ENCODE measurements around the gene NMUR2.
A peak's percentile ranks its signal among the peaks of the same experiment; 100 is the strongest.

NMUR2 gene

DNA sequence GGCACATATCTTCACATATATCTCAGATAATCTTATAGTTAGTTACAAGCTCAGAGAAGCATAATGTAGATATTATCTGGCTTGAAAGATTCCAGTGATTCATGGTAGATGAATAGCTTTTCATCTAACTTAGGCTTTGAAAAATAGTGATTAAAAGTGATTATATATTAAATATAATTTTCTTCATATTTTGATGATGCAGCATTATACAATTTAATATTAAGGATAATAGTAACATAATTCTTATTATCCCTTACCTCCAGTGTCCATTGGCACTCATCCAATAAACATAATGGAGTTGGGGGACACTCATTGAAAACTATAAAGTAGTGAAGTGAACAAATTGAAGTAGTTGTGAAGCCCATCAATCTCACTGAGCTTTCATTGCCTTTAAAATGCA lies 35.8 kb downstream of the NMUR2 start:
- DNase-seq (ENCODE audit: low spot score): no peak

DNA sequence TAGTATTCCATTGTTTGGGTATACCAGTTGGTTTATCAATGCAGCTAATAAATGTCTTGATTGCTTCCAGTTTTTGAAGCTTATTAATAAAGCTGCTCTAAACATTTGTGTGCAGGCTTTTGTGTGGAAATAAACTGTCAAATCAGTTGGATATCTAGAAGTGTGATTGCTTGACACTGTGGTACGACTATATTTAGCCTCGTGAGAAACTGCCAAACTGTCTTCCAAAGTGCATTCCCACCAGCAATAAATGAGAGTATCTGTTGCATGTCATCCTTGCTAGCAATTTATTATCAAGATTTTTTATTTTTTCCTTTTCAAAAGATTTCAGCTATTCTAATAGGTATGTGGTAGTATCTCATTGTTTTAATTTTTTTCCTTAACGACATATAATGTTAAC lies 37.5 kb downstream of the NMUR2 start:
- no peak for DNase-seq (ENCODE audit: low spot score)

DNA sequence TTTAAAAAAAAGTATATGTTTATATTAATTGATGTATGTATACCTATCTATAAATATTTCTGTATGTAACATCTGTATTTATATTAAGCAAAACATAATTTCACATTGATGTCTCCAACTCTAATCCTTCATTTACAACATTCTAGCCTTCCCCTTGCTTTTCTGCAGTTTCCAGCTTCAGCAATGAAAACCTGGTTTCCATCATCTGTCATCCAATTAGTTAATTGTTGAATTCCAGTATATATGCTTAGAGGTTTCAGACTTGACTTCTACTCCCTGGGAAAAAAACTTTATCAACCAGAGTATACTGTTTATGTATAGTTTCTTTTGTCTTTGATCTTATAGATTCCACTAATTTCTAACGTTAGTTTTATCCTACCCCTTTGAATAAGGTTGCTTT lies 38.4 kb downstream of the NMUR2 start:
- no peak for DNase-seq (ENCODE audit: low spot score)

DNA sequence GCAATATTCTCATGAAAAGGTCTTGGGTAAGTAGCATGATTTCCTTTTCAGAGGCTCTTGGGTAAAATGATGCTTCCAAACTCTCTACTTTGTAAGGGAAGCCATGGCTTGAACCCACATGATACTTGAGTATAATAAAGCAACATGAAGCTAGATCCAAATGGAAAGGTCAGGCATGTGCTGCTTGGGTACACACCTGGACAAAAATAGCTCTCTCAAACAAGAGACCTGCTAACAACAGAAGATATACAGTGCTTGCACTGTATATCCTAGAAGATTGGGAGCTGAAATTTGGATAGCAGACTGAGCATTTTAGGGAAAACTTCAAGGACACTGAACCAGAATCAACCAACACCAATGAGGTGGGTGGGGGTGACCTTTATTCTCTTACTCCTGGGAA lies 40.2 kb downstream of the NMUR2 start:
- DNase-seq (ENCODE audit: low spot score): no peak

DNA sequence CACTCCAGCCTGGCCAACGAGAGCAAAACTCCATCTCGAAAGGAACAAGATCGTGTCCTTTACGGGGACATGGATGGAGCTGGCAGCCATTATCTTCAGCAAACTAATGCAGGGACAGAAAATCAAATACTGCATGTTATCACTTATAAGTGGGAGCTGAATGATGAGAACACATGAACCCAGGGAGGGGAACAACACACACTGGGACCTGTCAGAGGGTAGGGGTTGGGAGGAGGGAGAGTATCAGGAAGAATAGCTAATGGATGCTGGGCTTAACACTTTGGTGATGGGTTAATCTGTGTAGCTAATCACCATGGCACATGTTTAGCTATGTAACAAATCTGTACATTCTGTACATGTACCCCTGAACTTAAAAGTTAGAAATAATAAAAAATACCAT lies 40.9 kb downstream of the NMUR2 start:
- no peak for DNase-seq (ENCODE audit: low spot score)

DNA sequence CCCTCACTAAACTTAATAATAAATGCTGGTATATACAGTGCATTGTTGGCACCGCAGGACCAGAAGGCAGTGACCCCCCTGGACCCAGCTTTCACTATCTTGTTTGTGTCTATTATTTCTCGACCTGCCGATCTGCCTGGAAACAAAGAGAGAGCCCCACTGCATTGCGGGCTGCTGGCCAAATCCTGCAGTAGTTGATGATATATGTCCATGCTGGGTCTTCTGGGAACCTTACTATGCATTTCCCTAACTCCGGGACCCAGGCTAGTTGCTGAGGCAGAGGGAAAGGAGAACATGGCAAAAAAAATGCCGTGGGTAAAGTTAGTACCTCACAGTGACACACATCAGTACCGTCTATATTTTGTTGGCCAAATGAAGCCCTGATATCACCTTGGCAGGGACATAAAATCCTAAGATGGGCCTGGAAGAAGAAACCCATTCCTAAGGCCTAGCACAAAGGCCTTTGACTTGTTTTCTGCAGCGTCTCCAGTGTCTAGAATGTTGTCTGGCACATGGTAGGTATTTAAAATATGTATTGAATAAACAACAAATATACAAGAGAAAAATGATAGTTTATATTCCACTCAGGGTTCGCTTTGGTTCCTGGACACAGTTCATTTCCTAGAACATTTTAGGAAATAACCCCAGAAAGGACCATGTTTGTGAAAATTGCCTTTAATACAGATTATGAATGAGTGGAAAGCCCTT lies 46.1 kb downstream of the NMUR2 start:
- DNase-seq (ENCODE audit: low spot score): no peak

DNA sequence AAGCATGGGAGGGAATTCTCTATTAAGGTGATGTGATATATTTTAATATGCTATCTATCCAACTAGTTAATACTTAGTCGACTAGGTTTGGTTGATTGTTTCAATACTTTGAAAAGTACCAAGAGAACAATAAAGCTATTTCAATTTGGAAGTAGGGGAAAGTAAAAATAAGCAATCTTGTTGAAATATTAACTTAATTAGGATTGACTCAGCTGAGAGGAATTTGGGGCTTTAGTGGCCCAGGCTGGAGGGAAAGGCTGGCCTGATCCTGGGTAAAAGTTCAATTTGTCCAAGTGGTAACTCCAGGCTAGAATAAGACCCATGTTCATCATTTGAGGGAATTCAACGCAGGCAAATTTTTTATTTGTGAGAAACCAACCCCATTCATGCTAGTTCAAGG lies 48.6 kb downstream of the NMUR2 start:
- no peak for DNase-seq (ENCODE audit: low spot score)

DNA sequence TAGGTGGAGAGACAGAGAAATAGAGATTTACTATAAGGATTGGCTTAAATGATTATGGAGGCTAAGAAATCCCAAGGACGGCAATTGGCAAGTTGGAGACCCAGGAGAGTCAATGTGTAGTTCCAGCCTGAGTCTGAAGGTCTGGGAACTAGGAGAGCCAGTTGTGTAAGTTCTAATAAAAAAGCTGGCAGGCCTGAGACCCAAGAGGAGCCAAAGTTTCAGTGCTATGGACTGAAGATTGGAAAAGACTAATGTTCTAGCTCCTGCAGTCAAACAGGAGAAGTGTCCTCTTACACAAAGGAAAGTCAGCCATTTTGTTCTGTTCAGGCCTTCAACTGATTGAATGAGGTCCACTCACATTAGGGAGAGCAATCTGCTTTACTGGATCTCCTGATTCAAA lies 50.0 kb downstream of the NMUR2 start:
- DNase-seq (ENCODE audit: low spot score): no peak

DNA sequence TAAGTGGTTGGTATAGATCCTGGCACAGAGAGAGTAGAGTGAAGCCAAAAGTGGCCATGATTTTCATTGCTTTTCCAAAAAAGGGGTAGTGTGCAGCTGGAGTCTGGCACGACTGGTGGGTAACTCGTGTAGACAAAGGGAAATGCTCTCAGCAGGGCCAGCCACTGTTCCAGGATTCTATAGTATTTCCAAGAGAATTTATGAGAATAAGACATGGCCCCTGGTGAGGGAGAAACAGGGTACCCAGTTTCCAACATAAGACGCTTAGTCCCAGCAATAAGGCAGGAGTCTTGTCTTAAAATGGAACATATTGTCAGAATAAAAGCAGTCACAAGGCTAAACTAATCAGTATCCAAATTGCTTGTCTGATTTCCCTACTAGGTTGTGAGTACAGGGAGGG lies 52.1 kb downstream of the NMUR2 start:
- no peak for DNase-seq (ENCODE audit: low spot score)

DNA sequence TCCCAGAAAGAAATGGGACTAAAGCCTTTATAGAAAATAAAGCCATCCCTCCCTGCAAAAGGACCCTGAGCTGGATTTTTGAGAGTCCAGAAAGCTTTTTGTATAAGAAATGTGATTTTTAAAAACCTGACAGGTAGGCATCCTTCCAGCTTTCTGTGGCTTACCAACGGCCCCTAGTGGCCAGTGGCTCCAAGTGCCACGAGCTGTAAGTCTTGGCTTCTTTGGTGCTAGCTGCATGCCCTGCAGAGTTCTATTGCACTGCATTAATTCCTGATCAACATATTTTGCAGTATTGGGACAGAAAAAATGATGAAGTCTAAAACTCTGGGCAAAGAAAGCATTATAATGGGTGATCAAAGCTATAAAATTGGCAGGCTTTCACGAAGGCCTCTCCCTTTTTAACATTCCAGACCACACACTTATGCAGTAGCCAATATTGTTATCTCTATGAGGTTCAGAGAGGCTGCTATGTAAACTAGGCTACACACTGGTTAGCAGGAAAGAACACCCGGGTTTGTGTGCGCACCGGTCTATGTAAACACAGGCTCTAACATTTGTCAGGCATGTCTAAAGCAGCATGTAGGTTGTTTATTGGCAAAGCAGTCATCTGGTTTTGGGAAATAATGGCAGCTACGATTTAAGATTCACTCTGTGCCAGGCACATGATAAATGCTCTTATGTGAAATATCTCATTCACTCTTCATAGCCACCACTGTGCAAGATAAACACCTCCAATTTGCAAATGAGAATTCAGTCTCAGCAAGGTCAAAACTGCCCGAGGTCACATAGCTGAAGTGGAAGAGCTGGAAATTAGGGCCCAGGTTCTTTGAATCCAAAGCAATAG lies 55.2 kb downstream of the NMUR2 start:
- DNase-seq (ENCODE audit: low spot score): peak; percentile 2
